Stimulated activated CD4-positive, alpha-beta T cell treated with anti-CD3 and anti-CD28 coated beads, Interleukin-4, amount 100 ng/mL, for 4 hours (primary cell): ENCODE data around the gene GRHL1.
A peak's percentile ranks its signal among the peaks of the same experiment; 100 is the strongest.
"Not testable (repeated sequence)": the region's sequence is repeated elsewhere in the genome, so short reads cannot be mapped to it uniquely, and the experiment has no call there.

Experiments
- DNase-seq, 2 experiments: peaks; one replicate each; pipeline ENCODE4 v3.0.0-alpha.2; 2020

The GRHL1 gene, protein sequence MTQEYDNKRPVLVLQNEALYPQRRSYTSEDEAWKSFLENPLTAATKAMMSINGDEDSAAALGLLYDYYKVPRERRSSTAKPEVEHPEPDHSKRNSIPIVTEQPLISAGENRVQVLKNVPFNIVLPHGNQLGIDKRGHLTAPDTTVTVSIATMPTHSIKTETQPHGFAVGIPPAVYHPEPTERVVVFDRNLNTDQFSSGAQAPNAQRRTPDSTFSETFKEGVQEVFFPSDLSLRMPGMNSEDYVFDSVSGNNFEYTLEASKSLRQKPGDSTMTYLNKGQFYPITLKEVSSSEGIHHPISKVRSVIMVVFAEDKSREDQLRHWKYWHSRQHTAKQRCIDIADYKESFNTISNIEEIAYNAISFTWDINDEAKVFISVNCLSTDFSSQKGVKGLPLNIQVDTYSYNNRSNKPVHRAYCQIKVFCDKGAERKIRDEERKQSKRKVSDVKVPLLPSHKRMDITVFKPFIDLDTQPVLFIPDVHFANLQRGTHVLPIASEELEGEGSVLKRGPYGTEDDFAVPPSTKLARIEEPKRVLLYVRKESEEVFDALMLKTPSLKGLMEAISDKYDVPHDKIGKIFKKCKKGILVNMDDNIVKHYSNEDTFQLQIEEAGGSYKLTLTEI

DNA sequence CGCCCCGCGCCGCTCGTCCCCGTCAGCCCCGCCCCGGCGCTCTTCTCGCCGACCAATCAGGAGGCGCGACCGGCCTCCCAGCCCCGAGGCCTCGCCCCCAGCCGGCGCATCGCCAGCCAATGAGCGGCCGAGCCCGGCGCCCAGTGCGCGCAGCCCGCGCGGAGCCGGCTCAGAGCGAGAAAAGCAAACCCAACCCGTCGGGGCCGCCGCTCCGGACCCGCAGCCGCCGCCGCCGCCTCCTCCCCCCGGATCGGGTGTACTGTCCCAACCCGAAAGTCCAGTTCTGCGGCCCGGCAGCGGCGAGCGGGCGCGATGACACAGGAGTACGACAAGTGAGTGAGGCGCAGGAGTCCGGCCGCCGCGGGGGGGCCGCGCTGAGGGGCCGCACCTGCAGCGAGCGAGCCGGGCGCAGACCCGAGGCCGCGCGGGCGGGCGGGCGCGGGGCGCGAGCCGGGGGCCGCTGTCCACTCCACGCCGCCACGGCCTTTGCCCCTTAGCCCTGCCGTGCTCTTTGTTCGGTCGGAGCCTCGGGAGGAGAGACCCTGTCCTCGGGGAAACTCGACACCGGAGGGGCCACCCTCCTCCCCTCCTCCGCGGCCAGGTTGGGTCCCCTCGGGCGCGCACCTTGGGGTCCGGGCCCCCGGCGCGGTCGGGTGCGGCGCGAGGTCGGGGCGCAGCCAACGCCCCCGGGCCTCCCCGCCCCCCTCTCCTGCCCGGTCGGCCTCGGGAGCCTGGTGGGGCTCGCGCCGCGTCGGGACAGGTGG, at the start of gene GRHL1:
Gene GRHL1, plus strand, starts transcription at position 172 of the 764 bp plus-strand sequence. Its CDS starts 141 bp downstream, at position 313.
- DNase-seq = peak; percentile 87 to 91

DNA sequence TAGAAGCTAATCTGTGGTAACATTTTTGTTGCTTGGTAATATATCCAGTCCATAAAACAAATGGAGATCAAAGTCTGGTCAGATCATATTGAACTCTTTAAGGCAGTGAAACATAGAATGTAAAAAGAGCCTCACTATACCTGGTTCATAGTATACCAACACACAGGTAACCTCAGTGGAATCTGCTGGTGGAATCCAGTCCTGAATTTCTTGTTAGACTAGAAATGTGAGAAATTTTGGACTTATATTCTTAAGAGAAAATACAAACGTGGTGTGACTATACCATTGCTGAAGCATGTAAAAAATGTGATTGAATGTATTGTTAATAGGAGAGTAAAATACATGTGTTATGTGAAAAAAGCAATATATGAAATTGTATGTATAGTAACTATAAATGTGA, 46.1 kb upstream of the GRHL1 start:
- DNase-seq = no peak

DNA sequence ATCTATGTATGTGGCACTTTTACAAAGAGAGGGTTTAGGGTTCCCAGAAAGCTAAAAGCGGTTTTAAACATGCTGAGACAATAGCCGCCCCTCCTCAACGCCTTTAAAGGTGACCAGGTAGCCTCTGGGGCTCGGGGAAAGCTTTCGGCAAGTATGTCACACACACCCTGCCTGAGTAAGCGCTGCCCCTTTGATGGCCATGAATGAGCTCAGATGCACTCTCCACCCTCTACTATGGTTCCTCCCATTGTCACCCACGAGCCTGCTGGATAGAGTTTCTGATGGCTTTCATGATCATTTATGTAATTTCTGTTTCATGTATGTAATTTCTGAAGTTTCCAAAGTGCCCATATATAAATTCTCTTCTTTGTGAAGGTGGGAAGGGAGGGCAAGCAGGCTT, 44.1 kb upstream of the GRHL1 start:
- no peak for DNase-seq

DNA sequence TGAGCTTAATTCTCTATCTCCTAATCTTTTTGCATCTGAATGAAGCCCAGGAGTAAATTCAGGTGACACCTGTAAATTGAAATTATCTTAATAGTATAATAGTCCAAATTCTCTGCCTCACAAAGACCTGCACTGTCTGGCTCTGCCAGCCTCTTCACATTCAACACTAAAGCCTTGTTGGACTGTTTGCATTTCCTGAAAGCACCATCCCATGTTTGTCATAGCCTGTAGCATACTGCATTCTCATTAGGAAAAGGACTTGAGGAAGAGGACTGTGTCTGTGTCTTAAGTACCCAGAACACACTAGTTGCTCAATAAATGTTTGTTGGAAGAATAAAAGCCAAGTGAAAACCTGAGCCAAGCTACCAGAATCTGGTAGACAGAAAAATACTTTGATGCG, 42.9 kb upstream of the GRHL1 start:
- no peak for DNase-seq

DNA sequence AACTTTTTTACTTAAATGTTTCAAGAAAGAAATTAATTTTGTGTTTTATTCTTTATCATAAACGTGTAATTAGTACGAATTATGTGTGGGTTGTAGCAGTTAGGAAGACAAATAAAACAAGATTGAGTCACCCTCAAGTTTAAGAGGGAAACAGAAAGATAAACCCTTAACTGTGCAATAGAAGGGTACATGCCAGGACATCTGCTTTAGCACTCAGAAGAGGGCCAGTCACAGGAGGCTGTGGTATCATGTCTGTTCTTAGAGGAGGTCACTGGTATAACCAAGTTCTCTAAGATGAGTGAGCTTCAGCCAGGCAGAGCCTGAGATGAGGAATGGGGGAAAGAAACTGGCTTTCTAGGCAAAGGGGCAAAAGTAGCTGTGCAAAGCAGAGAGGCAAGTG, 42.4 kb upstream of the GRHL1 start:
- DNase-seq = no peak

DNA sequence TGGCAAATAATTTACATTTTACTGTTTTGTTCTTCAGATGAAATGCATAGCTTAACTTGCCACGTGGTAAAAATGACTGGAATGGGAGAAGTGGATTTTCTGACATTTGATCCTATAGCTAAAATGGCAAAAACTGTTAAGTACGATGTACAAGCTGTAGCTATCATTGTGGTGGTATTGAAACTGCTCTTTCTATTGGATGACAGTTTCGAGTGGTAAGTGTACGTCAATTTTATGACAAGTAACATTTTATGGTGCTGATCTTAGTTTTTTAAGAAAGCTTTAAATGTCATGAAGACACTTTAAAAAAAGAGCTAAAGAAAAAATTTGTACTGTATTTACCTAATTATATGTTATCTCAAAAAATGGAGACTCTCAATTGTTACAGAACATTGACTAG, 40.8 kb upstream of the GRHL1 start:
- DNase-seq = no peak

DNA sequence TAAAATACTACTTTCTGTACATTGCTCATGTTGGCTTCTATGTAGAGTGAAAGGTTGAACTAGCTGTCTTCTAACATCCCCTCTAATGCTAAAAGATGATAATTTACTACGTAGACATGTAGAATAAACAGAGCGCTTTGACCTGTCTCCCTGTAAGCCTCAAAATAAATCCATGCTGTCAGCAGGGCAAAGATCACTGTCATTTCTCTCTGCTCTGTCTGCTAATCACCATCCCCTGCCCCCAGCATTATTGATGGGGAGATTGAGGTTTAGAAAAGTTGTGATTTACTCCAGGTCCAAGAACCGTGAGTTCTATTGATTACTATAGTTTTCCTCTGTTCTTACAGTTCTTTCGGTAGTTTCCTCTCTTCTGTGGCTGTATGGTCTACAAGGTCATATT, 39.0 kb upstream of the GRHL1 start:
- DNase-seq = no peak

DNA sequence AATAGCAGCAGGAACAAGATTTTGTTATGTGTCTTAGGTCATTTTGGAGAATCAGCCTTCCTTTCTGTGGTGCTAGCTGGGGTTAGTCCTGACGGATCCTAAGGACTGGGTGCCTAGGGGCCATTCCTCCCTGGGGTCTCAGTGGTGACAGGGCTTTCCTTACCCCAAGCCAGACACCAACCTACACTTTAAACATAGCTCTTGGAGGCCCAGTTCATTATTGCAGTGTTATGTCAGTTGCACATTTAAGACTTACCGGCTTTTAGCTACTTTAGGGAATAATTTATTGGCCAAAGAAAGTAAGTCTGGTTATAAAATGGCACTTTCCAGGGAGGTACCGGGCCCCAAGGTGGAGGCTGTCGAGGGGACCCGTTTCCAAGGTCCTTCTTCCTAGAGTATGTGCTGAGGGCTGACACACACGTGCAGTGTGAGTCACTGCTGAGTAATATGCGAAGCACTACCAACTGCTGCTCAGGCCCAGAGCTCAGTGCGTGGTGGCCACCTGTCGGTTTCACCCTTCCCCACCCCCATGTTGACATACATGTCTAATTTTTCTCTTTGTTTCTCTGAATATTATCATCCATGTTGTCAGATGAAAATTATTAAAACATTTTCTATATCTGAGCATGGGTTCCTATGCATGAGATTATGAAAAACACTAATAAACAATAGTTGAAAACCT, 37.0 kb upstream of the GRHL1 start:
- peak; percentile 35 to 40 for DNase-seq

DNA sequence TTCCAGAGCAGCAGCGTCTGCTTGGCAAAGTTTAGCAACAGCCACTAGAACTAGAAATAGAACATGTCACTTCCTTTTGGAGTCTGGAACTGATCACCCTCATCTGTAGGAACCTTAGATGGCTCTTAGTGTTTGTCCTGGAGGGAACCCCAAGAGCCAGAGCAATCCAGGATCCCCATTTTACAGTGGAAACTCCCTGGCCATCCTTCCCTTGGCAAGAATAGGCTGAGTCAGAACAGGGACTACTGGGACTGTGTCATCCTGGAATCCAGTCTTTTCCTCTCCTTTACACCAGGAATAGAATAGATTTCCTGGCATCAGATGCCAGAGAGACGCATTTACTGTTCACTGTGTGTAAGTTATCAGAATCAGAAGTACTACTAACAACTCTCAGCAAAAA, 33.2 kb upstream of the GRHL1 start:
- DNase-seq = no peak

DNA sequence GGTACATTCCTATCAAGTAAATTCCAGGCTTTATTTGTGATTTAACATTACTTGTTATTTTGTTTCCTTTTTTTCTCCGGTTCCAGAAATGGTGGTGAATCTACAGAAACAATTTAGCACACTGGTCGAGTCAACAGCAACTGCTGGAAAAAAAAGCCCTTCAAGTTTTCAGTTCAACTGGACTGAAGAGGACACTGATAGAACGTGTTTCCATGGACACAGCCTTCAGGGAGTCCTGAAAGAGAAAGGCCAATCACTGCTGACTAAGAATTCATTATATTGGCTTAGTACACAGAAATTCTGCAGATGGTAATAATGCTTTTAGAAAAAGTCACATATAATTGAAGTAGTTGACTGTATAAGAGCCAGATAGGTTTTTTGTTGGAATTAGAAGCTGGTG, 32.0 kb upstream of the GRHL1 start:
- DNase-seq = no peak

DNA sequence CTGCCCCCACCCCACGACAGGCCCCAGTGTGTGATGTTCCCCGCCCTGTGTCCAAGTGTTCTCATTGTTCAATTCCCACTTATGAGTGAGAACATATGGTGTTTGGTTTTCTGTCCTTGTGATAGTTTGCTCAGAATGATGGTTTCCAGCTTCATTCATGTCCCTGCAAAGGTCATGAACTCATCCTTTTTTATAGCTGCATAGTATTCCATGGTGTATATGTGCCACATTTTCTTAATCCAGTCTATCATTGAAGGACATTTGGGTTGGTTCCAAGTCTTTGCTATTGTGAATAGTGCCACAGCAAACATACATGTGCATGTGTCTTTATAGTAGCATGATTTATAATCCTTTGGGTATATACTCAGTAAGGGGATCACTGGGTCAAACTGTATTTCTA, 24.5 kb upstream of the GRHL1 start:
- not testable (repeated sequence) for DNase-seq

DNA sequence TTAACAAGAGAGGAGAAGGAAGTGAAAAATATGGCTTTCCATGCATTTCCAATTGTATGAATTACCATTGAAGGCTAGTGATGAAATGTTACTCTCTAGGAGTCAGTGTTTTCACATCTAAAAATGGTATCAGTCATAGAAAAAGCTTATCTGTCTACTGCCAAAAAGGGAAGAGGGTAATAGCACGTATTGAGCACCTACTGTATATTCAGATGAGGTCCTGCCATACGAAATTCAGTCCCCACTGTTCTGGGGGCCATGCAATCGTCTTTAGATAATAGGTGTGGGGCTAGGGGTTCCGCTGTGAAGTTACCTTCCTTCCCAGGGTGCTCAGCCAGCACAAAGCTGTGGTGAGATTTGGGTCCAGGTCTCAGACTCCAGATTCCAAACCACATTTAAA, 14.2 kb upstream of the GRHL1 start:
- no peak for DNase-seq

DNA sequence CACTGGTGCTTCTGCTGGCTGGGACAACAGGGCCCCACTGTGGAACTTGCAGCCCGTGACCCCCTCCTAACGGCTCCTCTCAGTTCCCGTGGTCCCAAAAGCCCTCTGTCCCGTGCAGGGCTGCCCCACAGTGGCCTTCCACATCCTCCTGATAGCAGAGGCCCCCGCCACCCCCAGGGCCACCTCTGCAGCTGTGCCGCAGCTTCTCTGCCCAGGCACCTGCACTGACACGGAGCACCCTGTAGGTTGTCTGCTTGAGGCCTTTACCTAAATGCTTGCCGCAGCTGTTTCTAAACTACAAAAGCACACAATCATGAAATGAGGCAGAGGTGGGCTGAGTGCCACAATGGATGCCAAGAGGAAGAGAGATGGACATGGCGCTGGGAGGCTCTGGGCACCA, 13.5 kb upstream of the GRHL1 start:
- DNase-seq = no peak

DNA sequence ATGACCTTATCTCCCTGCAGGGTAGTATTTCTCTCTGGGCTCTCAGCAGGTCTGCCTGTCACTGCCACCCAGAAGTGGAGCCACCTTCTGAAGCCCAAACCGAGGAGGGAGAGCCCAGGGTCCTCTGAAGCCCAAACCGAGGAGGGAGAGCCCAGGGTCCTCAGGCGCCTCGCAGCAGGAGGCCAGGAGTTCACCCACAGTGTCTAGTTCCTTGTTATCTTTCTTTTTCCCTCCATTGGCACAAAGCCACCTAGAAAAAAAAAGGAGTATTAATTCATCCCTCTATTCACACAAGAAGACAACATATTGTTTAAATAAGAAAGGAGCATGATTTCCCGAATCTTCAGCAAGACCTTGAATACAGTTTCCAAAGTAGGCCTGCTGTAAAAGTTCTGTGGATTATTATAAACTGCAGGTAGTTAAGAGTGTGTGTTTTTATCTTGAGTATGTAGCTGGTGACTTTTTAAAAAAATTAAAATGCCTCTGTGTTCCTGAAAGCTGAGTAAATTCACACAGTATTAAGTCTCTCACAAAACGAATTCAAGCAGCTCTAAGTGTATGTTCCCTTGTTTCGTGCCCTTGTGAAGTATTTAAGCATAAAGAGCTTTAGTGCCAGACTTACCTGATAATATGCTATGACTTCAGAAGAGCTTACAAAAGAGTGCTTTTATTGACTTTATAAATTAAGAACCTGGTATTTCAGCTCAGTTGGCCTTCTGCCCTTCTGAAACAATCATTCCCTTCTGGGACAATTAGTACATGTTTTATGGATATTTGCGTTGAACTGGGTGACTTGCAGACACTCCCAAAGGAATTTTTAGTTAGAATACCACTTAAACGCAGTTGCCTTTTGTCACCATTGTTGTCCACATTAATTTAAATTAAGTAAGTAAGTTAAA, 11.7 kb upstream of the GRHL1 start:
- no peak for DNase-seq

DNA sequence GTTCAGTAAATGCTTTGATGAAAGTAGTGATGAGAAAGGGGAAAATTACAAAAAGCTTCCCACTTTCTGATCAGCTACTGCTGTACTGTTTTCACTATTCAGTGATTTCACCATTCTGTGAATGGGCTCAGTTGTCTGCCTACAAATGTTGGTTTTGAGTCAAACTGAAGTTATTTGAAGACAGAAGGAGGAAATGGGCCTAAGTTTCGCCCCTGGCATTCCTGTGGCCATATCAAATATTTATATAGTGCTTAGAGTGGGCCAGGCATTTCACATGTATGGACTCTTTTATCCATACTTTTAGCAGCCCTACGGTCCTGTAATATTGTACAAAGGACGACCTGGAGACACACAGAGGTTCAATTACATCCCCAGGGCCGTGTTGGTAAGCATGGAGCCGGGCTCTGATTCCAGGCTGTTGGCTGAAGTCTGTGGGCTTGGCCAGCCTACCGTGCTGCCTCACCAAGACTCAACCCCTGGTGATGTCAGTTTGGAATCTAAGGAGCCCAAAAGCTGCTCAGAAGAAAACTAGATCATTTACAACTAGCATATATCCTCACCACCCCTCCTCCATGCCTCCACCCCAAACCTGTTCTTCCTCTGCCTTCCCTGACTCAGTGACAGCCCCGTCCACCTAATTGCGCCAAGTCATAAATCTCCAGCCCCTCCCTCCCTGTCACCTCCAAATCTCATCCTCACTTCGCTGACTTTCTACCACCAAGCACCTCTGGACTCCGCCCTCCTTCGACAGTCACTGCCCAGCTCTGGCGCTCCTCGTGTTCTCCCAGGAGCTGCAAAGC, 10.1 kb upstream of the GRHL1 start:
- no peak for DNase-seq

DNA sequence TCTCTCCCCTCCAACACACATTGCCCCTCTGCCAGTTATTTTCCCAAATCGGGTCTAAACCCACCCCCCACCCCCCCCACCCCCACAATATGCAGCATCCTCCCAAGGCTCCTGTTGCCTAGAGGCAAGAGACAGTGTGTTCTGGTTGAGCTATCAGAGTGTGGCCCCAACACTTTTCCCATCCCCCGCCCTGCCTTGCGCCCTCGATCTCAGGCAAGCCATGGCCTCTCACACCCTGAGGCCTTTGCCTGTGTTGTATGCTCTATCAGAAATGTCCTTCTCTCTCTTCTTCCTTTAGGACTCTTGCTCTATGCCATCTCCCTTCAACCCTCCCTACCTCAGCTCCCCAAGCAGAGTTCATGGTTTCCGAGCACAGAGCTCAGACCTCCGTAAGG, 9.5 kb upstream of the GRHL1 start:
- no peak for DNase-seq

DNA sequence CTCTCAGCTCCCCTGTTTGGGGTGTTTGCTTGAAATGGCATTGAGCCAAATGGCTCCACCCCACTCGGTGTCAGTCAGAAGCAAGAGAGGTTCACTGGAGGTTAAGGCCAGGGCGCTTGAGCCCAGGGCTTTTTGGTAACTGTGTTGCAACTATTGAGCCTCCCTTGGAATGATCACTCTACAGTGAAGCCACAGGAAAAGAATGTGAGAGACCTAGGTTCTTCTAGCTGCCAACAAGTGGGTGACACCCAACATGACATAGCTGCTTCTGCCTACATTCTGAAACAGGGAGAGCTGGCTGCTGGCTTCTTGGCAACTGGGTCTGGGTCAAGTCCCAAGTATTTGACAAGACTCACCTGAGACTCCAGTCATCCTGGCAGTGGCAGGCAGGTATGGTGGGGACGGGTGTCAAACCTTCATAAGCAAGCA, 7.1 kb upstream of the GRHL1 start:
- DNase-seq = no peak

DNA sequence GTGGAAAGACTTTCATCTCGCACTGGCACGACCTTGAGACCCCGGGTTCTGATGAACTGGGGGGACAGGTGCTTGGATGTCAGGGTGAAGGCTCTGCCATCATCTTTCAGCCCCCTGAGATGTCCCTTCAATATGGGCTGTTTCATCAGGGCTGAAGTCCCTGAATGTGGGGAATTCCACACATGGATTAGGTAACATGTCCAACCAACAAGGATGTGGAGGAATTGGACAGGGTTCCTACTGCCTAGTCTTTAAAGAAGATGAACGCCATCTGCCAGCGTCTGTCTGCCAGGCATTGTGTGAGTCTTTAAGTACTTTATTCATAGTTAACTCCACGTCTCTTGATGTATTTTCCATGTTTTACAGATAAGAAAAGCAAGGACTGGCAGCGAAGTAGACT, 5.9 kb upstream of the GRHL1 start:
- no peak for DNase-seq

DNA sequence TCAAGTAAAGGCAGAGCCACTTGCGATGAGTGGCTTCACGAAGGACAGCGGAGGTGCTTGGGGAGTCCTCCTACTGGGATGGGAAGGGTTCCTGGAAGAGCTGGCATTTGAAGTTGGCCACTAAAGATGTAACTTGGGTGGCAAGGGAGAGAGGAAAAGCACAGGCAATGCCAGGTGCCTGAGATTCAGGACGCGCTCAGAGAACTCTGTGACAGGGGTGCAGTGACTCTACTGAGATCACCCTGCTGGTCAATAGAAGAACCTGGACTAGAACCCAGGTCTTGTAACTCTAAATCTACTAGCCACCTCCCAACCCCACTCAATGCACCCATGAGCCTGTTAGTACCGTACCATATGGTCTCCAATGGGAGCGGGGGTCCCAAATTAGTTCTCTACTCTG, 5.4 kb upstream of the GRHL1 start:
- DNase-seq = no peak

DNA sequence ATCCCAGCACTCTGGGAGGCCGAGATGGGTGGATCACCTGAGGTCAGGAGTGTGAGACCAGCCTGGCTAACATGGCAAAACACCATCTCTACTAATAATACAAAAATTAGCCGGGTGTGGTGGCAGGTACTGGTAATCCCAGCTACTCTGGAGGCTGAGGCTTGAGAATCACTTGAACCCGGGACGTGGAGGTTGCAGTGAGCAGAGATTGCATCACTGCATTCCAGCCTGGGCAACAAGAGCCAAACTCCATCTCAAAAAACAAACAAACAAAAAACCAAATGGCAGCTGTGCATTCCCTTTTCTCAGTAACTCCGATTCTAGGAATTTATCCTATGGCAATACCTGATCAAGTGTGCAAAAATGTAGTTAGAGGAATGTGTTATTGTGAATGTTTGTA, 4.7 kb upstream of the GRHL1 start:
- no peak for DNase-seq

DNA sequence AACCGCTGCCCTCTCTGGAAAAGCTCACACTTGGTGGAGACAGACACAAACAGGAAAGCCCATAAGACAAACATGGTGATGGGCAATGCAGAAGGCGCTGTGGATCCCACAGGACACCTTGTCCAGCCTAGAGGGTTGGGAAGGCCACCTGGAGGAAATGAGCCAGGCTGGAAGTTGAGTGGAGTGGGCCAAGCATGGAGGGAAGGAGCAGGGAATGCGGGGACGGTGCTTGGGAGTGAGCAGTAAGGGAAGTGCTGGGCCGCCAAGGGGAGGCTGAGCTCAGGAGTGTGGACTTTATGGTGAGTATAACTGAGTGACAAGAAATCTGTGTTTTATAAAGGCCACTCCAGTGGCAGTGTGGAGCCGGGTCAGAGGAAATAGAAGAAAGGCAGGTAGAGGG, 2.8 kb upstream of the GRHL1 start:
- DNase-seq = no peak
